ENCODE measurements around the gene NPC1L1.

DNA sequence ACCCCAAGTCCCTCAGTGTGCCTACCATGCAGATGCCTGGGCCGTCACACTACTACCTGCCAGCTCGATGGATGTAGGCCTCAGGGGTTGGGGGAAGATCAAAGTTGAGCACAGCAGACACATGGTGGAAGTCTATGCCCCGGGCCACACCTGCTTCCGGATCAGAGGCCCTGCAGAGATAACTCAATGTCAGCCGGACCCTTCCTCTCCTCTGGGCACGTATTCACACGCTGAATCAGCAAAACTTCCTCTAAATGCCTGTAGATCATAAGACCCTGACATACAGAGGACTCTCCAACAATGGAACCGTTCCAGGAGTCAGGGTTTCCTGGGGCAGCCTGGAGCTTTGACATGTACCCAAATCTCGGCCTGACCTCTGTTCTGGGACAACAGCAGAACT is 28.8 kb upstream of the NPC1L1 start:
- TF ChIP-seq, protein P1, sequence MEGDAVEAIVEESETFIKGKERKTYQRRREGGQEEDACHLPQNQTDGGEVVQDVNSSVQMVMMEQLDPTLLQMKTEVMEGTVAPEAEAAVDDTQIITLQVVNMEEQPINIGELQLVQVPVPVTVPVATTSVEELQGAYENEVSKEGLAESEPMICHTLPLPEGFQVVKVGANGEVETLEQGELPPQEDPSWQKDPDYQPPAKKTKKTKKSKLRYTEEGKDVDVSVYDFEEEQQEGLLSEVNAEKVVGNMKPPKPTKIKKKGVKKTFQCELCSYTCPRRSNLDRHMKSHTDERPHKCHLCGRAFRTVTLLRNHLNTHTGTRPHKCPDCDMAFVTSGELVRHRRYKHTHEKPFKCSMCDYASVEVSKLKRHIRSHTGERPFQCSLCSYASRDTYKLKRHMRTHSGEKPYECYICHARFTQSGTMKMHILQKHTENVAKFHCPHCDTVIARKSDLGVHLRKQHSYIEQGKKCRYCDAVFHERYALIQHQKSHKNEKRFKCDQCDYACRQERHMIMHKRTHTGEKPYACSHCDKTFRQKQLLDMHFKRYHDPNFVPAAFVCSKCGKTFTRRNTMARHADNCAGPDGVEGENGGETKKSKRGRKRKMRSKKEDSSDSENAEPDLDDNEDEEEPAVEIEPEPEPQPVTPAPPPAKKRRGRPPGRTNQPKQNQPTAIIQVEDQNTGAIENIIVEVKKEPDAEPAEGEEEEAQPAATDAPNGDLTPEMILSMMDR (optimal IDR thresholded peaks at IDR 0.05 in 1 of 3, IDR thresholded peaks at IDR 0.05 in 1 of 3, conservative IDR thresholded peaks at IDR 0.05 in 1 of 3; ENCODE audit: extremely low read depth in 1 of 3, insufficient read depth in 2 of 3, low read length in 3 of 3) = no peak
- TF ChIP-seq EZH2 (IDR thresholded peaks at IDR 0.05; ENCODE audit: low read length) = no peak

All from keratinocyte (primary cell).